SK-N-MC (cell line): ENCODE data around the gene MAGI2.

Source experiments
- DNase-seq: peaks from one replicate; pipeline ENCODE4 v3.0.0-alpha.2; 2011; ENCODE audit warnings: low read depth, low spot score
- H3K27ac ChIP-seq: fragments of 200-600 bp; sonication (generic); 2 replicates; pipeline ENCODE4 v1.5.1; 2016; ENCODE audit warnings: mixed run types
- H3K36me3 ChIP-seq: fragments of 200-600 bp; sonication (generic); 2 replicates; pipeline ENCODE4 v1.6.1; 2017; ENCODE audit warnings: antibody characterized with exemption, low read length, mixed read lengths; ENCODE audit not compliant: insufficient read depth
- H3K4me3 ChIP-seq: fragments of 200-600 bp; sonication (generic); 2 replicates; pipeline ENCODE4 v1.5.1; 2016
- H3K9ac ChIP-seq: fragments of 200-600 bp; sonication (generic); 2 replicates; pipeline ENCODE4 v1.8.0; 2017; ENCODE audit warnings: mixed run types, mixed read lengths; ENCODE audit not compliant: insufficient read length
- H3K9me3 ChIP-seq: fragments of 200-600 bp; sonication (generic); 2 replicates; pipeline ENCODE4 v1.6.1; 2017; ENCODE audit warnings: low read depth, mild to moderate bottlenecking, antibody characterized with exemption, low read length, moderate library complexity, mixed read lengths
- EZH2 ChIP-seq: fragments of 200-600 bp; sonication (generic); IDR thresholded peaks from one replicate; pipeline ENCODE4 v1.6.1; 2017; ENCODE audit warnings: antibody characterized with exemption
- FOXP2 ChIP-seq: optimal IDR thresholded peaks from 2 replicates; pipeline ENCODE3; 2011; ENCODE audit warnings: mild to moderate bottlenecking, moderate library complexity; ENCODE audit not compliant: insufficient read depth; ENCODE audit errors: extremely low read length, control extremely low read depth
- POLR2AphosphoS5 ChIP-seq: IDR thresholded peaks from 2 replicates; pipeline ENCODE4 v1.6.1; 2012; ENCODE audit warnings: mild to moderate bottlenecking, low read depth, low read length, borderline replicate concordance

MAGI2 gene

GRCh38 chr7:78267141-78267540 lies 1186.3 kb downstream of the MAGI2 start:
- no peak for DNase-seq
- TF ChIP-seq FOXP2 (no peak), POLR2AphosphoS5 (no peak), EZH2 (no peak)
- Histone ChIP-seq H3K27ac (no peak overlapping the region), H3K36me3 (no peaks in the 10 kb centered on the region), H3K9me3 (no peaks in the 10 kb centered on the region), H3K4me3 (no peak overlapping the region), H3K9ac (no peak overlapping the region)

- no peaks in the 10 kb centered on the region for H3K9me3 ChIP-seq
- no peak overlapping the region for H3K9ac ChIP-seq
- H3K4me3 ChIP-seq = no peak overlapping the region
- no peaks in the 10 kb centered on the region for H3K36me3 ChIP-seq
- no peak for DNase-seq
- no peak overlapping the region for H3K27ac ChIP-seq
- no peak for TF ChIP-seq EZH2
- no peak for TF ChIP-seq POLR2AphosphoS5
- no peak for TF ChIP-seq FOXP2
Measured at GRCh38 chr7:78265486-78265885, 1188.0 kb downstream of the MAGI2 start.

- TF ChIP-seq FOXP2 = no peak
- TF ChIP-seq POLR2AphosphoS5 = no peak
- TF ChIP-seq EZH2 = no peak
- Histone ChIP-seq H3K9me3 (no peaks in the 10 kb centered on the region), H3K27ac (no peak overlapping the region), H3K36me3 (no peaks in the 10 kb centered on the region), H3K4me3 (no peak overlapping the region), H3K9ac (no peak overlapping the region)
- no peak for DNase-seq
Measured at GRCh38 chr7:78265071-78265470, 1188.4 kb downstream of the MAGI2 start.

DNA sequence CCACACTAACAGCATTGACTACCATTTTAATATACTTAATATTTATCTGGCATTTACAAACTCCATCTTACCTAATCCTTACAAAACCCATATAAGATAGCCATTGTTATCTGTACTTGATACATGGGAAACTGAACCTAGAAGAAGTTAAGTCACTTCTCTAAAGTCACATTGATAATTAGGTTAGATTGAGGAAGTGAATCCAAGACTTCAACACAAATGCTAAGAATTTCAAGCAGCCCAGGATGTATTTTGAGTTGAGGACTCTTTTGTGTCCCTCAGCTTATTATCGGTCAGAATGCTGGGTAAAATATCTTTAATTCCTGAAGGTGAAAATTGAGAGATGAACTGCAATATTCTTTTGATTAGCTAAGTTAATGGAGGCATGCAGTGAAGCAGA lies 1189.4 kb downstream of the MAGI2 start:
- H3K9me3 ChIP-seq = no peaks in the 10 kb centered on the region

DNA sequence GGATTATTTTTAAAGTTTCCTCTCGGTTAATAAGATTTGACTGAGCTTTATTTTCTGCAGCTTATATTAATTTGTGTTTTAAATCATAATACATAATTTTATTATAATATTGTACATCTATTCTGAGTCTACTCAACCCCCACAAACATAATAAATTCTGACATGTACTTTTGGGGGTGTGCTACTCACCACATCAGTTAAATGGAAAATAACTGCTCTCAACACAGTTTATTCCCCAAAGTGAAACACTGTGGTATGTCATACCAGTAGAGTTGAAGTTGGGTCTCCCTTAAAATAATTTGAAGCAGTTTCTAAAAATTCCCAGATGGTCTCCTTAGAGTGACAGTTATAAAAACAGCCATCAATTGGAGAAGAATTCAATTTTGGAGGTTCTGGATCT lies 1191.7 kb downstream of the MAGI2 start:
- Histone ChIP-seq H3K27ac (no peak overlapping the region), H3K9ac (no peak overlapping the region), H3K9me3 (no peaks in the 10 kb centered on the region), H3K4me3 (no peak overlapping the region), H3K36me3 (no peaks in the 10 kb centered on the region)
- TF ChIP-seq POLR2AphosphoS5 (no peak), EZH2 (no peak), FOXP2 (no peak)
- no peak for DNase-seq

More for the DNA sequence above, 1189.4 kb downstream of the MAGI2 start:
- TF ChIP-seq FOXP2 = no peak
- no peak overlapping the region for H3K9ac ChIP-seq
- H3K4me3 ChIP-seq = no peak overlapping the region
- no peak overlapping the region for H3K27ac ChIP-seq
- DNase-seq = no peak
- no peaks in the 10 kb centered on the region for H3K36me3 ChIP-seq

GRCh38 chr7:78261302-78261701 lies 1192.2 kb downstream of the MAGI2 start:
- H3K4me3 ChIP-seq = no peak overlapping the region
- no peak for DNase-seq
- H3K27ac ChIP-seq = no peak overlapping the region
- no peaks in the 10 kb centered on the region for H3K9me3 ChIP-seq
- H3K9ac ChIP-seq = no peak overlapping the region
- no peaks in the 10 kb centered on the region for H3K36me3 ChIP-seq
- TF ChIP-seq FOXP2 = no peak
- TF ChIP-seq POLR2AphosphoS5 = no peak
- no peak for TF ChIP-seq EZH2

DNA sequence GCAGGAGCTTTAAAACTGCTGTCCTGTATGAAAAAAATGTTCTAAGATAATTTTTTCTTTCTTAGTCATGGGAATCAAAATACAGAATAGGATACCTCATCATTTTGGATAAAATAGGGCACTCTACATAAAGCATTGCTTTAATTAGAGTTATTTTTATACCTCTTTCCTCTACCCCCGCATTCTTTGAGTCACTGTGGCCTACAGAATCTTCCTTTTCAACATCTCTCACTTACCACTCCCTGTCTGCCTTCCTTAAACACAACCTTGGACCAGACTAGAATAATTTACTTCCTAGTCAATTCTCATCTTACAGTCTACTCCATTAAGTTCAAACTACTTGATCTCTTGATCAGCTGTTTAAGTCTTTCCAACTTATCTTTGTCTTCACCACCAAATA lies 1192.6 kb downstream of the MAGI2 start:
- Histone ChIP-seq H3K9me3 (no peaks in the 10 kb centered on the region), H3K27ac (no peak overlapping the region), H3K36me3 (no peaks in the 10 kb centered on the region), H3K4me3 (no peak overlapping the region), H3K9ac (no peak overlapping the region)
- no peak for TF ChIP-seq EZH2
- TF ChIP-seq POLR2AphosphoS5 = no peak
- TF ChIP-seq FOXP2 = no peak
- DNase-seq = no peak

DNA sequence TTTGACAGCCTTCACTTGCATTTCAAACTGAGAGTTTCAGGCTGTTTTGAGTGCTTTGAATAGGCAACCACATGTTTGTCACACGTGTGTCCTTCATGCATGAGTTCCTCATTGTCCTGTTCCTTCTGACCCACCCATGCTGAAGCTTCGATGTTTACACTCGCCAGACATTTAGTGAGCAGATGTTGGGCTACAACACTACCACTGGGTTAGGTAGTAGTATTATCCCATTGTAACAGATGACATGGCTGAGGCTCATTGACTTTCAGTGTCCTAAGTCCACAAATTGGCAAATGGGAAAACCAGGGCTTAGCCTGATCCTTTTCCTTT lies 1198.8 kb downstream of the MAGI2 start:
- no peak for DNase-seq
- Histone ChIP-seq H3K36me3 (no peaks in the 10 kb centered on the region), H3K9me3 (no peaks in the 10 kb centered on the region), H3K9ac (no peak overlapping the region), H3K4me3 (no peak overlapping the region), H3K27ac (no peak overlapping the region)
- TF ChIP-seq FOXP2 (no peak), POLR2AphosphoS5 (no peak), EZH2 (no peak)

DNA sequence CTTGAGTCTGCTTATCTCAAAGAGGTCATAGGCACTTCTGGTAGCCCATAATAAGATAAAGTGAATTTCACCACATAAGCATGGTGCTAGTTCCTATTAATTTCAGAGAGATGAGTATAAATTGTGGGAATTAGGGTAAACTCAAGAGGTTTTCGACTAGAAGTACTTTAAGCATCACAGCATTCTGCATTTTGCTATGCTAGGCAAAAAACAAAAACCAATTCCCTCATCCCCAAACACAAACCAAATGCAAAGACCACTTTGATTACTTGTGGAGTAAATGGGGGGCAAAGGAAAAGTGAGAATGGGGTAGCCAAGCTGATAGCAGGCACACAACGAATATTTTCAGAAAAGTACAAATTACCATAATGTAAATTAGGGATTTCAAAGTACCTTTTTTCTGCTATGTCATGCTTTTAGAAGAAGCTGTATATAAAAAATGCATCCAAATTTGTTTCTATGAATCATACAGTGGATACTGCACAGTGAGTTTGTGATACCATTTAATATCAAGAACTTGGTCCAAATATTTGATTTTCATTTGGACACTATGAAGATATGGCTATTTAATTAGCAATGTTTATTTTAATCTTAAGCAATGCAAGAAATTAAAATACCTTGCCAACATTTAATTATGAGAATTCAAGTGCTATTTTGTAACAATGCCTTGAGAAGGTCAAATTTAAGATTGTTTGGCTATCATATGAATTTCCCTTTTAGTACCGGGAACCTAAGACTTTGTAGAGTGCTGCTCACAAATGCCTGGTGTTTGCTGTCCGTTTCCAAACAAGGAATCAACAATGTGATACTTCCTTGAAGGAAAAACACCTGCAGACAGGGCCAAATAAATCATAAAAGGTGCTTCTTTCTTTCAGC lies 1199.4 kb downstream of the MAGI2 start:
- H3K36me3 ChIP-seq = no peaks in the 10 kb centered on the region
- H3K9me3 ChIP-seq = no peaks in the 10 kb centered on the region
- no peak for DNase-seq
- no peak overlapping the region for H3K4me3 ChIP-seq
- H3K27ac ChIP-seq = no peak overlapping the region
- H3K9ac ChIP-seq = no peak overlapping the region
- no peak for TF ChIP-seq POLR2AphosphoS5
- TF ChIP-seq EZH2 = no peak
- no peak for TF ChIP-seq FOXP2
